Smooth muscle cell (in vitro differentiated cells): ENCODE measurements around the gene EXOC3. TPM values are rescaled to one million over a fixed set of nuclear protein-coding genes. Genes with fewer than 3 reads are reported as not detected.

Experiments
- DNase-seq: peaks from one replicate; lab custom pipeline; 2025; ENCODE audit not compliant: unreplicated experiment; lab: John Stamatoyannopoulos, UW
- H2AFZ ChIP-seq: fragments of 200-600 bp; sonication (generic); 2 replicates; pipeline ENCODE4 v1.6.0; 2016; ENCODE audit warnings: antibody characterized with exemption, low read depth, mild to moderate bottlenecking
- H3F3A ChIP-seq: fragments of 200-600 bp; sonication (generic); 2 replicates; pipeline ENCODE4 v1.6.0; 2017; ENCODE audit warnings: antibody characterized with exemption, low read depth
- H3K27ac ChIP-seq: fragments of 200-600 bp; sonication (generic); 2 replicates; pipeline ENCODE4 v1.5.1; 2016; ENCODE audit warnings: low read depth, mild to moderate bottlenecking
- H3K27me3 ChIP-seq: fragments of 200-600 bp; sonication (generic); 2 replicates; pipeline ENCODE4 v1.6.1; 2016; ENCODE audit warnings: low read depth, mild to moderate bottlenecking
- H3K36me3 ChIP-seq: fragments of 200-600 bp; sonication (generic); 2 replicates; pipeline ENCODE4 v1.5.1; 2016; ENCODE audit warnings: low read depth
- H3K4me1 ChIP-seq: fragments of 200-600 bp; sonication (generic); 2 replicates; pipeline ENCODE4 v1.5.1; 2016; ENCODE audit warnings: low read depth
- H3K4me2 ChIP-seq: fragments of 200-600 bp; sonication (generic); 2 replicates; pipeline ENCODE4 v1.6.0; 2016; ENCODE audit warnings: mild to moderate bottlenecking
- H3K4me3 ChIP-seq: fragments of 200-600 bp; sonication (generic); 2 replicates; pipeline ENCODE4 v1.5.1; 2016; ENCODE audit warnings: mild to moderate bottlenecking
- H3K79me2 ChIP-seq: fragments of 200-600 bp; sonication (generic); 2 replicates; pipeline ENCODE4 v1.6.0; 2016; ENCODE audit warnings: low read depth, mild to moderate bottlenecking
- H3K9ac ChIP-seq: fragments of 200-600 bp; sonication (generic); 2 replicates; pipeline ENCODE4 v1.6.0; 2016; ENCODE audit warnings: low read depth
- H3K9me3 ChIP-seq: fragments of 200-600 bp; sonication (generic); replicated peaks from 2 replicates; pipeline ENCODE4 v1.5.1; 2016; ENCODE audit warnings: low read depth
- H4K20me1 ChIP-seq: fragments of 200-600 bp; sonication (generic); 2 replicates; pipeline ENCODE4 v1.6.0; 2016; ENCODE audit warnings: low read depth
- CTCF ChIP-seq: fragments of 200-600 bp; sonication (generic); IDR thresholded peaks from 2 replicates; pipeline ENCODE4 v1.5.1; 2017; ENCODE audit warnings: borderline replicate concordance, mild to moderate bottlenecking, antibody characterized with exemption; ENCODE audit not compliant: insufficient read depth, poor library complexity, severe bottlenecking
- WGBS: methylation state at CpG from one replicate; pipeline ENCODE4 v1.1.7; 2016; ENCODE audit warnings: low lambda C conversion rate; 5-methylcytosine and 5-hydroxymethylcytosine counted together
- polyA plus RNA-seq: library from polyadenylated mRNA; unstranded; fragments of >200 nt; fragmentation: Nextera tagmentation; extraction: Ambion mirVana; gene quantifications from 2 replicates; pipeline ENCODE4 v1.2.1, GENCODE V29; 2016
- total RNA-seq: library from RNA; depleted of rRNA; stranded (reverse); fragments of >200 nt; gene quantifications from 2 replicates; pipeline ENCODE4 v1.2.3, GENCODE V29; 2014

Gene EXOC3
- total and polyA plus RNA-seq, 2 experiments from 2014 or later, result 23.6 to 30.5 TPM

- no peak for DNase-seq
- Histone ChIP-seq H3K9ac (no peak overlapping the region), H3K79me2 (no peaks in the 10 kb centered on the region), H3K4me1 (peaks cover 4% of the 10 kb centered on the region), H3K4me3 (no peak overlapping the region), H4K20me1 (peaks cover 25% of the 10 kb centered on the region), H3K27me3 (peaks cover 12% of the 10 kb centered on the region), H2AFZ (no peak overlapping the region), H3K27ac (no peak overlapping the region), H3K9me3 (no peaks in the 10 kb centered on the region), H3F3A (no peaks in the 10 kb centered on the region), H3K4me2 (no peak overlapping the region), H3K36me3 (no peaks in the 10 kb centered on the region)
- 85% methylated on average over 14 of the region's 18 CpGs for WGBS
- no peak for TF ChIP-seq CTCF
Measured at GRCh38 chr5:478982-479535, 36.1 kb downstream of the EXOC3 start.

GRCh38 chr5:479566-480319 is 36.8 kb downstream of the EXOC3 start:
- no peak for TF ChIP-seq CTCF
- Histone ChIP-seq H3K4me1 (peaks cover 4% of the 10 kb centered on the region), H3K27me3 (peaks cover 10% of the 10 kb centered on the region), H3F3A (no peaks in the 10 kb centered on the region), H3K4me3 (no peak overlapping the region), H3K27ac (no peak overlapping the region), H2AFZ (no peak overlapping the region), H3K9ac (no peak overlapping the region), H4K20me1 (peaks cover 22% of the 10 kb centered on the region), H3K4me2 (no peak overlapping the region), H3K36me3 (no peaks in the 10 kb centered on the region), H3K9me3 (no peaks in the 10 kb centered on the region), H3K79me2 (no peaks in the 10 kb centered on the region)
- 89% methylated on average over 34 of the region's 34 CpGs for WGBS
- no peak for DNase-seq

DNA sequence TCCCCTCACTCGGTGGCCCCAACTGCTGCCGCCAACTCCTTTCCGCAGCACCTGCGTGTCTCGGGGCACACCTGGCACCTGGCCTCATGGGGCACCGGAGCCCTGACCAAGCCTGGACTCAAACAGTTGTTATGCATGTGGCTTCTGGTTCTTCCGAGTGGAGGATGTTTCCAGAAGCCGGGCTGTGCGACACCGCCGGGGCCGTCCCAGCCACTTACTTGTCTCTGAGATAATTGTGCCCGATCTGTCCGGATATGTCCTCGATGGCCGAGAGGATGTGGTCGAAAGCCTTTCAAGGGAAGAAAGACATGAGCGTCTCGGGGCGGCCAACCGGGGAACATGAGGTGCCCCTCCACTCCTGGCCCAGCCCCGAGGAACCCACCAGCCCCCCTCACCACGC is 38.4 kb downstream of the EXOC3 start:
- Histone ChIP-seq H3K9ac (no peak overlapping the region), H2AFZ (no peak overlapping the region), H3K36me3 (no peaks in the 10 kb centered on the region), H3K79me2 (no peaks in the 10 kb centered on the region), H3K4me2 (no peak overlapping the region), H3F3A (no peaks in the 10 kb centered on the region), H3K27me3 (no peaks in the 10 kb centered on the region), H3K27ac (no peak overlapping the region), H3K9me3 (no peaks in the 10 kb centered on the region), H4K20me1 (peaks cover 5% of the 10 kb centered on the region), H3K4me1 (no peaks in the 10 kb centered on the region), H3K4me3 (no peak overlapping the region)
- WGBS, result 95% methylated on average over 20 of the region's 23 CpGs
- no peak for TF ChIP-seq CTCF
- DNase-seq, result no peak
